ENCODE data around the gene ADRA2B.
"Not testable (repeated sequence)": the region's sequence is repeated elsewhere in the genome, so short reads cannot be mapped to it uniquely, and the experiment has no call there.

DNA sequence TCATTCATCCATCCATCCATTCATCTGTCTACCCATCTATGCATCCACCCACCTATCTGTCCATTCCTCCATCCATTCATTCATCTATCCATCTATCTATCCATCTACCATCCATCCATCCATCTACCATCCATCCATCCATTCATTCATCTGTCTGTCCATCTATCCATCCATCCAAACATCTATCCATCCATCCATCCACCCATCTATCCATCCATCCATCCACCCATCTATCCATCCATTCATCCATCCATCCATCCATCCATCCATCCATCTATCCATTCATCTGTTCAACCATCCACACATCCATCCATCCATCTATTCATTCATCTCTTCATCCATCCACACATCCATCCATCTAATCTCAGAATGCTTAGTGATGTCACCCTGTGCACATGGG lies 51.6 kb downstream of the ADRA2B start:
- TF ChIP-seq CTCF, POLR2A (IDR thresholded peaks at IDR 0.05): not testable (repeated sequence)

All from stomach (tissue), 4 donors.